ENCODE results near the gene CNOT4.

The CNOT4 gene

GRCh38 chr7:135397689-135398088, 112.2 kb downstream of the CNOT4 start:
- no peaks in the 10 kb centered on the region for H4K20me1 ChIP-seq (ENCODE audit: insufficient read depth)
- H3K4me2 ChIP-seq = no peak overlapping the region
- no peaks in the 10 kb centered on the region for H3K27me3 ChIP-seq (ENCODE audit: insufficient read depth, low read depth)
- no peak overlapping the region for H2AFZ ChIP-seq (ENCODE audit: low read depth)
- H3K36me3 ChIP-seq (ENCODE audit: insufficient read depth) = peaks cover 6% of the 10 kb centered on the region; the same call in 1 of the 2 replicates
- no peaks in the 10 kb centered on the region for H3K4me1 ChIP-seq (ENCODE audit: low read depth, poor library complexity, severe bottlenecking)
- H3K4me3 ChIP-seq (IDR thresholded peaks at IDR 0.05; ENCODE audit: insufficient read depth, low read depth, low read length) = no peak overlapping the region
- no peaks in the 10 kb centered on the region for H3K79me2 ChIP-seq (ENCODE audit: insufficient read depth, low read depth)
- H3K27ac ChIP-seq = no peak overlapping the region
- TF ChIP-seq, protein P1, sequence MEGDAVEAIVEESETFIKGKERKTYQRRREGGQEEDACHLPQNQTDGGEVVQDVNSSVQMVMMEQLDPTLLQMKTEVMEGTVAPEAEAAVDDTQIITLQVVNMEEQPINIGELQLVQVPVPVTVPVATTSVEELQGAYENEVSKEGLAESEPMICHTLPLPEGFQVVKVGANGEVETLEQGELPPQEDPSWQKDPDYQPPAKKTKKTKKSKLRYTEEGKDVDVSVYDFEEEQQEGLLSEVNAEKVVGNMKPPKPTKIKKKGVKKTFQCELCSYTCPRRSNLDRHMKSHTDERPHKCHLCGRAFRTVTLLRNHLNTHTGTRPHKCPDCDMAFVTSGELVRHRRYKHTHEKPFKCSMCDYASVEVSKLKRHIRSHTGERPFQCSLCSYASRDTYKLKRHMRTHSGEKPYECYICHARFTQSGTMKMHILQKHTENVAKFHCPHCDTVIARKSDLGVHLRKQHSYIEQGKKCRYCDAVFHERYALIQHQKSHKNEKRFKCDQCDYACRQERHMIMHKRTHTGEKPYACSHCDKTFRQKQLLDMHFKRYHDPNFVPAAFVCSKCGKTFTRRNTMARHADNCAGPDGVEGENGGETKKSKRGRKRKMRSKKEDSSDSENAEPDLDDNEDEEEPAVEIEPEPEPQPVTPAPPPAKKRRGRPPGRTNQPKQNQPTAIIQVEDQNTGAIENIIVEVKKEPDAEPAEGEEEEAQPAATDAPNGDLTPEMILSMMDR (conservative IDR thresholded peaks at IDR 0.05; ENCODE audit: low read depth, low read length) = no peak
- no peak overlapping the region for H3K9ac ChIP-seq

GRCh38 chr7:135392701-135393100, 117.2 kb downstream of the CNOT4 start:
- Histone ChIP-seq H3K4me3 (IDR thresholded peaks at IDR 0.05; ENCODE audit: insufficient read depth, low read depth, low read length) (no peak overlapping the region), H3K36me3 (ENCODE audit: insufficient read depth) (peaks cover 6% of the 10 kb centered on the region; the same call in 1 of the 2 replicates), H3K27ac (no peak overlapping the region), H3K9ac (no peak overlapping the region), H4K20me1 (ENCODE audit: insufficient read depth) (no peaks in the 10 kb centered on the region), H3K4me2 (no peak overlapping the region), H3K79me2 (ENCODE audit: insufficient read depth, low read depth) (no peaks in the 10 kb centered on the region), H2AFZ (ENCODE audit: low read depth) (no peak overlapping the region), H3K27me3 (ENCODE audit: insufficient read depth, low read depth) (no peaks in the 10 kb centered on the region), H3K4me1 (ENCODE audit: low read depth, poor library complexity, severe bottlenecking) (no peaks in the 10 kb centered on the region)
- TF ChIP-seq, protein P1 (conservative IDR thresholded peaks at IDR 0.05; ENCODE audit: low read depth, low read length) = no peak

DNA sequence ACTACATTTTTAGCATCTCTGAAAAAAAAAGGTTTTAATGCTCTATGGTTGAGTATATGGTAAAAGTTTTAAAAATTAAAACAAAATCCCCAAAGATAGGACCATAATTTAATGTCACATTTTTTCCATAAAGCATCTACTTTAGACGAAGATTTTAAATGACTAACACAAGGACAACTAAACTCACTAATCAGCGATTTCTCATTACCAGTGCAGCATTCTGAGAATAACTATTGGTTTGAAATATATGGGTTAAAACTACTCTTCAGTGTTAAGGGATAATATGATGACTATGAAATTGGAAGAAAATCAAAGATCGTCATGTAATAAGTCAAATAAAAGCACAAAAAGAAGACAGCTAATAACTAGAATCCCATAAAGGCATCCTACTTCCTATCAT, 118.4 kb downstream of the CNOT4 start:
- no peak overlapping the region for H3K4me3 ChIP-seq (IDR thresholded peaks at IDR 0.05; ENCODE audit: insufficient read depth, low read depth, low read length)
- TF ChIP-seq, protein P1 (conservative IDR thresholded peaks at IDR 0.05; ENCODE audit: low read depth, low read length) = no peak
- H2AFZ ChIP-seq (ENCODE audit: low read depth) = no peak overlapping the region
- peaks cover 6% of the 10 kb centered on the region; the same call in 1 of the 2 replicates for H3K36me3 ChIP-seq (ENCODE audit: insufficient read depth)
- H4K20me1 ChIP-seq (ENCODE audit: insufficient read depth) = no peaks in the 10 kb centered on the region
- no peak overlapping the region for H3K4me2 ChIP-seq
- no peaks in the 10 kb centered on the region for H3K4me1 ChIP-seq (ENCODE audit: low read depth, poor library complexity, severe bottlenecking)
- H3K27me3 ChIP-seq (ENCODE audit: insufficient read depth, low read depth) = no peaks in the 10 kb centered on the region
- H3K79me2 ChIP-seq (ENCODE audit: insufficient read depth, low read depth) = no peaks in the 10 kb centered on the region
- no peak overlapping the region for H3K9ac ChIP-seq
- no peak overlapping the region for H3K27ac ChIP-seq

DNA sequence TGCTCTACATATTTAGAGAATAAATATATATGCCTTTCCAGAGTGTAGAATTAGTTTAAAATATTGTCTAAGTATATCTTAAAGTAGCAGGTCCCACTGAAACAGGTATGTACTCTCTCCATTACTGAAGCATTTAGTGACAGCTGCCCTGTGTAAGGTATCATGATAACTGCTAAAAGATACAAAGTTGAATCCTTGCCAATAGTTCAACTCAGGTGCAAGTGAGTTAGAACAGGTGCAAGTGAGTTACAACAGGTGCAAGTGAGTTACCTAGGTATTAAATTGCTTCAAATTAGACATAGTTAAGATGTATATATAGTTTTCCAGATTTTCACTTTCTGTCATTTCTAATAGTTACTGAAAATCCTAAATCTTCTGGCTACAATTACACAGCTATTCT, 119.1 kb downstream of the CNOT4 start:
- peaks cover 6% of the 10 kb centered on the region; the same call in 1 of the 2 replicates for H3K36me3 ChIP-seq (ENCODE audit: insufficient read depth)
- H3K4me1 ChIP-seq (ENCODE audit: low read depth, poor library complexity, severe bottlenecking) = no peaks in the 10 kb centered on the region
- no peak overlapping the region for H3K27ac ChIP-seq
- no peaks in the 10 kb centered on the region for H4K20me1 ChIP-seq (ENCODE audit: insufficient read depth)
- H3K4me2 ChIP-seq = no peak overlapping the region
- H3K79me2 ChIP-seq (ENCODE audit: insufficient read depth, low read depth) = no peaks in the 10 kb centered on the region
- no peaks in the 10 kb centered on the region for H3K27me3 ChIP-seq (ENCODE audit: insufficient read depth, low read depth)
- no peak overlapping the region for H2AFZ ChIP-seq (ENCODE audit: low read depth)
- no peak overlapping the region for H3K9ac ChIP-seq
- TF ChIP-seq, protein P1 (conservative IDR thresholded peaks at IDR 0.05; ENCODE audit: low read depth, low read length) = no peak
- H3K4me3 ChIP-seq (IDR thresholded peaks at IDR 0.05; ENCODE audit: insufficient read depth, low read depth, low read length) = no peak overlapping the region
